ENCODE measurements around the gene DNMT1.
"Not testable (repeated sequence)": the region's sequence is repeated elsewhere in the genome, so short reads cannot be mapped to it uniquely, and the experiment has no call there.

The DNMT1 gene

DNA sequence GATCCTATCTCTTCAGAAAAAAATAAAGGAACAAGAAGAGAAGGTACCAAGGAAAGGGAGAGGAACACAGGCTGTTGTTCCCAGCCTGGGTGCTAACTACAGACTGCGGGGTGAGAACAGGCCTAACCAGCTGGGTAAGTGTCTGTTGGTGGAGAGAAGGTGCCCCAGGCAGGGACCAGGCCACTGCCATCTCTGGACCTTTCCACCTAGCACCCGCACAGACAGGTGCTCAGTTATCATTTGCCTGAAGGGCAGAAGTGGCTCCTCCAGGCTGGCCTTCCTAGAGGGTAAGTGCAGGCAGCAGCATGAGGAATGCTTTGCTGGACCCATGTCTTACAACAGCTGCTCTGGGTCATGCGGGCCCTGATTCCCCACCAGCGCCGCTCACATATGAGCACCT, 10.1 kb downstream of the DNMT1 start:
- DNase-seq (ENCODE audit: low read depth in 2 of 2, low spot score in 1 of 2): no peak

DNA sequence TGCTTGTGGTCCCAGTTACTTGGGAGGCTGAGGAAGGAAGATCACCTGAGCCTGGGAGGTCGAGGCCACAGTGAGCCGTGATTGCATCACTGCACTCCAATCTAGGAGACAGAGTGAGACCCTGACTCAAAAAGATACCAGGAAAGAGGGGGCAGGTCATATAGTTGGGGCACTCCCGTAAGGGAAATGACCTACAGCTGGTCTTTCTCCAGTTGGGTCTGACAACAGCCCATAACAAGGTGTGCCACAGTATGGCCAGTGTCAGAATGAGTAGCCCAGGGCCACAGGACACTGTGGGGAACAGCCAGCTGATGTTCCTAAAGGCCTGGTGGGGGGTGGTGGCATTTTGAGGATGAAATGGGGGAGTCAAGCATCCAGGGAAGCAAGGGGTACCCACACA, 10.8 kb downstream of the DNMT1 start:
- DNase-seq (ENCODE audit: low read depth in 2 of 2, low spot score in 1 of 2): no peak

DNA sequence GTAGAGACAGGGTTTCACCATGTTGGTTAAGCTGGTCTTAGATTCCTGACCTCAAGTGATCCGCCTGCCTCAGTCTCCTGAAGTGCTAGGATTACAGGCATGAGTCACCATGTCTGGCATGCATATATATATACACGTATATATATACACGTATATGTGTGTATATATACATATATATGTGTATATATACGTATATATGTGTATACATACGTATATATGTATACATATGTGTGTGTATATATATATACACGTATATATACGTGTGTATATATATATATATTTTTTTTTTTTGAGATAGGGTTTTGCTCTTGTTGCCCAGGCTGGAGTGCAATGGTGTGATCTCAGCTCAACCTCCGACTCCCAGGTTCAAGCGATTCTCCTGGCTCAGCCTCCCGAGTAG, 11.9 kb downstream of the DNMT1 start:
- no peak for DNase-seq (ENCODE audit: low read depth in 2 of 2, low spot score in 1 of 2)

DNA sequence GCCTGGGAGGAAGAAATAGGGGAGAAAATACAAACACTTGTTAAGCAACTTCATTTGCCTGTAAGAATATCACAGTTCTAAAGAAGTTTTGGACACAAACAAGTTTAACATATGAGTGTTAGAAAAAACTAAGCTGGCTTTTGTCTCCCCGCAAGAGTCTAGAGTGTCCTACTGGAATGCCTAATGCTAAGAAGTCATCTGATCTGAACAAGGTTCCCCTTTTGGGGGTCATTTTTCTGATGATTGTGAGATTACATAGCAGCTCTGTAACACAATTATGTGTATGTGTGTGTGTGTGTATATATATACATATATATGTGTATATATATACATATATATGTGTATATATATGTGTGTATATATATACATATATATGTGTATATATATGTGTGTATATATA, 12.7 kb downstream of the DNMT1 start:
- DNase-seq (ENCODE audit: low read depth in 2 of 2, low spot score in 1 of 2): no peak

DNA sequence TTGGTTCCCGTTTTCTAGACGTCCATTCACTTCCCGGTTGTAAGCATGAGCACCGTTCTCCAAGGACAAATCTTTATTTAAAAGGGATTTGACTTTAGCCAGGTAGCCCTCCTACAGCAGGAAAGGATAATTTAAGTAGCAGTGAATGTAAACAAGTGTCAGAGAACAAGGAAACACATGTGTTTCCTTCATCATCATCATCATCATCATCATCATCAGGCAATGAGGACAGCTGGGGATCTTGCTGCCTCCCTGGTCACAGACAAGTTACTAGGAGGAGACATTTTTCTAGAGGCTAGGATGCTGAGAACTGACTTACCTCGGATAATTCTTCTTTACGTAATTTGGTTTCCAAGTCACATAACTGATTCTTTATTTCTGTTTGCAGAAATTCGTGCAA, 14.3 kb downstream of the DNMT1 start:
- no peak for DNase-seq (ENCODE audit: low read depth in 2 of 2, low spot score in 1 of 2)

DNA sequence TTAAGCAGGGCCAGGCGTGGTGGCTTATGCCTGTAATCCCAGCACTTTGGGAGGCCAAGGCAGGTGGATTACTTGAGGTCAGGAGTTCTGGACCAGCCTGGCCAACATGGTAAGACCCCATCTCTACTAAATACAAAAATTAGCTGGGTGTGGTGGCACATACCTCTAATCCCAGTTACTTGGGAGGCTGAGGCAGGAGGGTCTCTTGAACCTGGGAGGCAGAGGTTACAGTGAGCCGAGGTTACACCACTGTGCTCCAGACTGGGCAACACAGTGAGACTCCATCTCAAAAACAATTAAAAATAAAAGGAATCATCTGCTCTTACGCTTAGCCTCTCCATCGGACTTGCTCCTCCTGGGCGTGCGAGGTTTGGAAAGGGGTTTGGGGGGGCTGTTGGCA, 14.7 kb downstream of the DNMT1 start:
- DNase-seq (ENCODE audit: low read depth in 2 of 2, low spot score in 1 of 2): not testable (repeated sequence)

DNA sequence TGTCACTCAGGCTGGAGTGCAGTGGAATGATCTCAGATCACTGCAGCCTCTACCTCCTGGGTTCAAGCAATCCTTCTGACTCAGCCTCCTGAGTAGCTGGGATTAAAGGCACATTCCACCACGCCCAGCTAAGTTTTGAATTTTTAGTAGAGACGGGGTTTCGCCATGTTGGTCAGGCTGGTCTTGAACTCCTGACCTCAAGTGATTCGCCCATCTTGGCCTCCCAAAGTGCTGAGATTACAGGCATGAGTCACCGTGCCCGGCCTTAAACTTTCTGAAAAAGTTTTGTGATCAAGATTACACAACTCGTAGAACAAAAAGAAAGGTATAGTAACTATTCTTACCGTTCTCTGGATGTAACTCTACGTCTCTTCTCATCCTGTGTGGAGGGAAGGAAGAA, 21.2 kb downstream of the DNMT1 start:
- DNase-seq (ENCODE audit: low read depth in 2 of 2, low spot score in 1 of 2): no peak

DNA sequence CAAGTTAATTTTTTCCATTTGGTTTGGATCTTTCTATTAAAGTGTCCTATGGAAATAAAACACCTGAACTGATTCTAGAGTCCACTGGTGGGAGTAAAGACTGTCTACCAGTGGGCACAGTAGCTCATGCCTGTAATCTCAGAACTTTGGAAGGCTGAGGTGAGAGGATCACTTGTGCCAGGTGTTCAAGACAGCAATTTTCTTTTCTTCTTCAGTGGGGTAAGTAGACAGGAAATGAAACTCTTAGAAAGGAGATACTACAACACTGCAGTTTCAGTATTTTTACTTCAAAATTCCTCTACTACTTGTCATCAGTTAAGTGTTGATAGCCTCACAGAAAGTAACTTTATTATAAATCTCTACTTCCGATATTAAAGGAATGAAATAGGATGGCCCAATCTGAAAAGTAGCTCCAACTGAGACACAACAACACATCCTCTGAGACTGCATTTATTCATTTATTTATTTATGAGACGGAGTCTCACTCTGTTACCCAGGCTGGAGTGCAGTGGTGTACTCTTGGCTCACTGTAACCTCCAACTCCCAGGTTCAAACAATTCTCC, 26.3 kb downstream of the DNMT1 start:
- no peak for DNase-seq (ENCODE audit: low read depth in 2 of 2, low spot score in 1 of 2)

DNA sequence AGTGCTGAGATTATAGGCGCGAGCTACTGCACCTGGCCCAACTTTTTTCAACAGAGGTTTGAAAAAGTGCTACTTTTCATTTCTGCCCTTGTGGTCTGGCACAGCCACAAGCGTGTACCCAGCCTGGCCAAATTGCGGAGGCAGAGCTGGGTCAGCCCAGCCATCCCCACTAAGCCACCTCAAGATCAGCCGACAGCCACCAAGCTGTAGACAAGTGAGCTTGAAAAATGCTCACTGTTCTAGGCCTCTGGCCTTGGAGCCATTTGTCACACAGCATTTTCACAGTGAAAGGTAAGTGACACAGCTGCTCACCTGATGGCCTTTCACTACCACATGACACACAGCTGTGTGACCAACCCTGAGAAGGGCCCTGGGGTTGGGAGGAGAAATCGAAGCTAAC, 27.3 kb downstream of the DNMT1 start:
- DNase-seq (ENCODE audit: low read depth in 2 of 2, low spot score in 1 of 2): no peak

DNA sequence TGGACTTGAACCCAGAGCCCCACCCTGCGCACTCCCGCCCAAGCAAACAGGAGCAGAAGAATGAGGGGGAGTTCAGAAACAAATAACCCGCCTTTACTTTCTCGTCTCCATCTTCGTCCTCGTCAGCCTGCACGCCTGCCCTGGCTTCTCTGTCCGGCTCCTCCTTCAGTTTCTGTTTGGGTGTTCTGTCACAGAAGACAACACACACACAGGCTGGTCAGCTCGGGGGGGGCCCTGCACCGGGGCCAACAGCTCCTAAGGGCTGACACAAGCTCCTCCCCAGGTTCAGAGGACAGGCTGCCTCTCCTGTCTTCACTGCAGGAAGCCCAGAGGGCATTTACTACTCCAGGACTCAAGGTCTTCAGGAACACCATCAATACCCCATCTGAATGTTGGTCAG, 28.3 kb downstream of the DNMT1 start:
- DNase-seq (ENCODE audit: low read depth in 2 of 2, low spot score in 1 of 2): not testable (repeated sequence)

DNA sequence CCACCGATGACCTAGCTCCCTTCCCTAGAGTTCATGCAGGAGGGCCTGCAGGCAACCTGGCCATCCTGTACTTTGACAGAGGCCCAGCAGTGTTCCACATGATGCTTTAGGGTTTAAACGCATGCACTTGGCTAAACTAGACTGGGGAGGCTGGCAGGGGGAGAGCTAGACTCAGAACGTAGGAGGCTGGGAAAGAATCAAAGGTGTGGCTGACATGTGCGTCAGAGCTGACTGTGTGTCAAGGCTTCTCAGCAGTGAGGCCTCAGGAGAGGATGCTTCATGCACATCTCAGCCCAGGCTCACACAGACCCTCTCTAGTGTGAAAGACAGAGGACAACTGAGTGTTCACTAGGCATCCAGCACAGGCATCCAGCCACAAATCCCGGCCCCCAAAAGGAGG, 28.7 kb downstream of the DNMT1 start:
- no peak for DNase-seq (ENCODE audit: low read depth in 2 of 2, low spot score in 1 of 2)

DNA sequence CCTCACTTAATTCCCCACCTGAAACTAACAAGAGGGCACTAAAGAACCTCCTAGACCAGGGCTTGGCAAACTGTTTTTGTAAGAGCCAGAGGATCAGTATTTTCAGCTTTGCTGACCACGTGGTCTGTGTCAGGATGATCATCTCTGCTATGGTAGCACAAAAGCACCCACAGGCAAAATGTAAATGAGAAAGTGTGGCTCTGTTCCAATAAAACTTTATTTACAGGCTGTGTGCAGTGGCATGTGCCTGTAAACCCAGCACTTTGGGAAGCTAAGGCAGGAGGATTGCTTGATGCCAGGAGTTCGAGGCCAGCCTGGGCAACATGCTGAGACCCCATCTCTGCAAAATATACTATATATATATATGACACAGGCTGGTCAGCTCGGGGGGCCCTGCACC, 31.2 kb downstream of the DNMT1 start:
- no peak for DNase-seq (ENCODE audit: low read depth in 2 of 2, low spot score in 1 of 2)

DNA sequence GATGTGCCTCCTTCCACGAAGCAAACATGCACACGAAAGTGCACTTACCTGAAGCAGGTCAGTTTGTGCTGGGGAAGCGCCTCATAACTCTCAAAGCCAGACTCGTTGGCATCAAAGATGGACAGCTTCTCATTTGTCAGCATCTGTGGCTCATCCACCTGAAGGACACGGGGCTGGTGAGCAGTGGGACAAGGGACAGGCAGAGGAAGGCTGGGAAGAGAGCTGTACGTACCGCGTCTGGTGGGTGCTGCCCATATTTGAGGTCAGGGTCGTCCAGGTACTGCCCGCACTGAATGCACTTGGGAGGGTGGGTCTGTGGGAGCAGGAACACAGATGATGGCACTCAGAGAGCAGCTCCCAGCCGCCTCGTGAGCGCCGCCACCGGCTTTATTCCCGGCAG, 35.1 kb downstream of the DNMT1 start:
- DNase-seq (ENCODE audit: low read depth in 2 of 2, low spot score in 1 of 2): no peak

DNA sequence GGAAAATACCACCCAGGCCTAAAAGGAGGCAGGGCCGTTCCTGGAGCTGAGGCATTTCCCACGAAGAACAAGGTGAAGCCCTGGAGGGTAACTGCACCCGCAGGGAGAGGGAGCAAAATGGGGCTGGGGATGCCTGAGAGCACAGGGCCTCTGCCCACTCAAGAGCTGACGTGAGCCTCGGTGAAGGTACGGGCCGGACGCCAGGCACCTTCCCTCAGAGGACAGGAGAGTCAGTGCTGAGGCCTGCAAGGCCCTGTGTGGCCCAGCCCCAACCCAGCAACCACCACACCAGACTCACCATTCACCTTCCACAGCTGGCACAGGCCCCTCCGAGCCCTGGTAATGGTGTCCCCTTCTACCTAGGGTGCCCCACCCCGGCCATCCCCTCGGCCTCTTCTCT, 36.3 kb downstream of the DNMT1 start:
- no peak for DNase-seq (ENCODE audit: low read depth in 2 of 2, low spot score in 1 of 2)

DNA sequence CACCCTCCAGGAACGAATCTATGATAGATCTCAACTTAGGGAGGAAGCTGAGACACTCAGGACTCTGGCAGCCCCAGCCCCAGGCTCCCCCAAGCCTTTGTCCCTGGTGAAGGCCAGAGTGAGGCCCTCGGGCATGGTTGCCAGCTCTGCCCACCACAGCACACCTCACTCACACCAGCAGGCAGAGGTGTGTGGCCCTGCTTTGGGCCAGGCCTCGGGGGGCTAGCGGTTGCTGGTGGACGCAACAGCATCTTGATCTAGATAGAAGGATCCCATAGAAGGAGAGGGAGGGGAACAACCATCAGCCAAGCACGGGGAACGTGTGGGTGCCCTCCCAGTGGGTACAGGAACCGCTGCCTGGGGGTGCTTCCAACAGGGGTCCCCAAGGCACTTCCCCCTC, 36.7 kb downstream of the DNMT1 start:
- DNase-seq (ENCODE audit: low read depth in 2 of 2, low spot score in 1 of 2): no peak

DNA sequence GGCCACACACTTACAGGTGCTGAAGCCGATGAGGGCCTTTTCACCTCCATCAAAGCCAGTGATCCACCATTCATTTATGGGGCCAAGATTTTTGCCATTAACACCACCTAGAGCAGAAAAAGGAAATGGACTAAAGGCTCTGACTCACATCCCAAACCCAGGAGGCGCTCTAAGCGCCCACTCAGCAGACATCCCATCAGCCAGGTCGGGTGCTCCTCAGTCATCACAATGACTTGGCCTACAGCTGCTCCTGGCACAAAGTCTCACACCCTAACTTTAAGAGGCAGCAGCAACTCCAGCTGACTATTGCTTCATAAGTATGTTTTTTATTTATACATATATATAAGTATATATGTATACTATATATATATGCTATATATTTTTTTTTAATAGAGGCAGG, 38.9 kb downstream of the DNMT1 start:
- DNase-seq (ENCODE audit: low read depth in 2 of 2, low spot score in 1 of 2): no peak

DNA sequence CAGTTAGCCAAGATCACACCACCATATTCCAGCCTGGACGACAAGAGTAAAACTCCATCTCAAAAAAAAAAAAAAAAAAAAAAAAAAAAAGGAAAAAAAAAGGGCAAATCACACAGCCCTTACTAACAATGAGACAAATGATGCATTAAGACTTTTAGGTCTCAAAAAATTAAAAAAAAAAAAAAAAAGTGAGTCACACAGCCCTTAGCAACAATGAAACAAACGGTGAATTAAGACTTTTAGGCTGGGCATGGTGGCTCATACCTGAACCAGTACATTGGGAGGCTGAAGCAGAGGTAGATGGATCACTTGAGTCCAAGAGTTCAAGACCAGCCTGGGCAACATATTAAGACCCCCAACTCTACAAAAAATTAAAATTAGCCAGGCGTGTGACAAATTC, 42.7 kb downstream of the DNMT1 start:
- DNase-seq (ENCODE audit: low read depth in 2 of 2, low spot score in 1 of 2): no peak

DNA sequence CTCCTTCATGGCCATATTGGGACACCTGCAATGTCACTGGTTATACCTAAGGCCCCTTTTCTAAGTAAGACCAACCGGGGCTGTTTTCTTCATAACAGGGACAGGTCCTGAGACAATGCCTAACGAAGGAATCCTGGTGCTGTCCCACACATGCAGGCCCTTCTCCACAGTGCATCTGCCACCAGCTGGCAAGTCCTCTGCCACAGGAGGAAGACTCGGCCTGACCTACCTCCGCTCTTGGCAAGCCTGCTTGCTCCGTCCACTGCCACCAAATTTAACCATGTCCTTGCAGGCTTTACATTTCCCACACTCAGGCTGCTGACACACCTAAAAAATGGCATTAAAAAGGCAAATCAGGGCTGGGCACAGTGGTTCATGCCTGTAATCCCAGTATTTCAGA, 43.2 kb downstream of the DNMT1 start:
- DNase-seq (ENCODE audit: low read depth in 2 of 2, low spot score in 1 of 2): no peak

DNA sequence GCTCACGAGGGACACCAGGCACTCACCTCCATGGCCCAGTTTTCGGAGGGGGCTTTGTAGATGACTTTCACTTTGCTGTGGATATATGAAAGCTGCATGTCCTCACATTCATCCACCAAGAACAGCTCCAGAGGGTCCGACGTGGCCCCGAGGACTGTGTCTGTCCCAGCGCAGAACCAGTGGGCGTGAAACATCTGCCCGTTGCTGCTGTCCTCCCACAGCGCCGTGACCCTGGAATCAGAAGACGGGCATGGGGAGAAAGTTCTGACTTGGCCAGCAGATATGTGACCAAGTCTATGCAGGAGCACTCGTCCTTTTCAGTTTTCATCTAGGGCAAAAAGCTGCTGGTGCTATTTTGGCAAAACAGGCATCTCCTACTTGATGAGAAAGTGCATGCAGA, 45.3 kb downstream of the DNMT1 start:
- DNase-seq (ENCODE audit: low read depth in 2 of 2, low spot score in 1 of 2): no peak

DNA sequence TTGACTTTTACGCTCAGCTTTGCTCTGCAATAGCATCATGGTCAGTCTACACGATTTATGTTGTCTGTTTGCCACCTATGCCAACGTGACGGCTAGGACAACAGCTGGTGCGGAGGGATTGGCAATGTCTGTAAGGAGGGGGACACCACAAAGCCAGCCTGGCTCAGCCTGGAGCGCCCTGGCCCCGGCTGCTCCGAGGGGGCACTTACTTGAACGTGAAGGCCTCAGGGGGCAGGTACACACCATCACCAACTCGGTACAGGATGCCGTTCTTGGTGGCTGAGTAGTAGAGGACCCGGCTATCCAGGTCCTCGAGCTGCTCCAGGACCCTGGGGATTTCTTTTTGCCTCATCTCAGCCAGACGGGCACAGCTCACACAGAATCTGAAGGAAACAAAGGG, 48.6 kb downstream of the DNMT1 start:
- DNase-seq (ENCODE audit: low read depth in 2 of 2, low spot score in 1 of 2): no peak

DNA sequence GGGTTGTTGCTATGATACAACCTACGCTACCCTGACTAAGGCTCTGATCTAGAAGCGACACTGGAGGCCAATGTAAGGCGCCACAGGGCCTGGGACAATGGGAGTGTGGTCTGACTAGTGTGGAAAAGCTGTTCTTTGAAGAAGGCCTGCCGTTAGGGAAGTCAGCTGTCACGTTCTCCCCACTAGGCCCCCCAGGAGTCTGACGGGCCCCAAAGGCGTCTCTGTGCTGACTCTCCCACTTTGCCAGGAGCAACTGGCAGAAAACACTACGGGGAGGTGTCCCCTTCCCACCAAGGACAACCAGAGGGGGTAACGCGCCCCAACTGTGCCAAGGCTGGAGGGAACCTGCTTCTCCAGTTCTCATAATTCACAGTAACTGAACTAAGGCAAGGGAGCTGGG, 49.7 kb downstream of the DNMT1 start:
- no peak for DNase-seq (ENCODE audit: low read depth in 2 of 2, low spot score in 1 of 2)

DNA sequence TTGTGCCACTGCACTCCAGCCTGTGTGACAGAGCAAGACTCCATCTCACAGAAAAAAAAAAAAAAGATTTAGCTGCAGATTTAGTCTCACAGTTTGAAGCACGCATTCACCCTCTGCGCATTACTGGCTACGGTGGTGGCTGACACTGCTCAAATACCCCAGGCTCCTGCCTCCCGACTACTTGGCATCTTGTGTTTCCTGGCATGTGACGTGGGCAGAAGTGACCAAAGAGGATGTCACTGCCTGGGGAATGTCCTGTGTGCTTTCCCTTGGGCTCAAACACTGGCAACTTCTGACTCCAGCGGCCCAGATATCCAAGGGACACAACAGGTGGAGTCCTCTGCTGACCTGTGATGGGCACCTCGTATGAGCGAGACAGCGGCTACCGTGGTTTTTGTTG, 50.4 kb downstream of the DNMT1 start:
- no peak for DNase-seq (ENCODE audit: low read depth in 2 of 2, low spot score in 1 of 2)

DNA sequence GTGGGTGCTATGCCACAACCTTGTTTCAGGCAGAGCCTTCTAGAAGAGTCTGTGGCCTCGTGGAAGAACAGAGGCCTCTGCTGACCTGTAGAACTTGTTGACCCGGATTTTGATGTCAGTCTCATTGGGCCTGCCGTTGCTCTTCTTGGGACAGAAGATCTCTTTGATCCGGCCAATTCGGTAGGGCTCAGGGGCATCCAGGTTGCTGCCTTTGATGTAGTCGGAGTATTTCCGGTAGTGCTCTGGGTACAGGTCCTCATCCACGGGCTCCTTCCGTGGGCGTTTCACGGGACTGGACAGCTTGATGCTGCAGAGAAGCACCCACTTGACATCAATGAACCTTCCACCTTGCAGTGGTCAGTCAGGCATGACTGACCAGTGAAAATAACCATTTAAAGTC, 51.1 kb downstream of the DNMT1 start:
- DNase-seq (ENCODE audit: low read depth in 2 of 2, low spot score in 1 of 2): no peak

DNA sequence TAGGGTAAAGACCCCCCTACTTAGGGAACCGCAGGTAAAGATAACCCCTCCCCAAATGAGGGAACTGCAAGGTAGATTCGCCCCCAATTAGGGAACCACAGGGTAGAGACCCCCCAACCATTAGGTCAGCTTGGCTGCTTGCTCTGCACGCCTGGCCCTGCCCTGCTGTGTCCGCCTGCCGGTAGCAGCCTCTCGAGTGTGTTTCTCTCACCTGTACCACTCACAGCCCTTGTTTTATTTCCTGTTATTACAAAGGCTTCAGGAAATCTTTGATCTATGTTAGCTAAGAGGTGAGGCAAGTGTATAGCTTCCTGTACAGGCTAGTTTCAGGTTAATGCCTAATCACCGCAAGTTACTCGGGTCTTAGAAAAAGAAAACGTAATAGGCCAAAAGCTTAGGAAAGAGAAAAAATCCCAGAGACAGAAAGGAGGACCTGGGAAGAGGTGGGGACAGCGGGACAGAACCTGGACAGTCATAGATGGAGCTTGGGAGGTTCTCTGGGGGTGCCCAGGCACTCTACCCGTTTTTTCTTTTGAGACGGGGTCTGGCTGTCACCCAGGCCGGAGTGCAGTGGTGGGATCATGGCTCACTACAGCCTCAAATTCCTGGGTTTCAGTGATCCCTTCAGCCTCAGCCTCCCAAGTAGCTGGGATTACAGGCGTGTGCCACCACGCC, 51.9 kb downstream of the DNMT1 start:
- DNase-seq (ENCODE audit: low read depth in 2 of 2, low spot score in 1 of 2): no peak

All from stimulated activated CD8-positive, alpha-beta memory T cell treated with anti-CD3 and anti-CD28 coated beads, Interleukin-4, amount 100 ng/mL, for 4 hours (primary cell).